Measurements from ENCODE around the gene ARHGAP26.

DNA sequence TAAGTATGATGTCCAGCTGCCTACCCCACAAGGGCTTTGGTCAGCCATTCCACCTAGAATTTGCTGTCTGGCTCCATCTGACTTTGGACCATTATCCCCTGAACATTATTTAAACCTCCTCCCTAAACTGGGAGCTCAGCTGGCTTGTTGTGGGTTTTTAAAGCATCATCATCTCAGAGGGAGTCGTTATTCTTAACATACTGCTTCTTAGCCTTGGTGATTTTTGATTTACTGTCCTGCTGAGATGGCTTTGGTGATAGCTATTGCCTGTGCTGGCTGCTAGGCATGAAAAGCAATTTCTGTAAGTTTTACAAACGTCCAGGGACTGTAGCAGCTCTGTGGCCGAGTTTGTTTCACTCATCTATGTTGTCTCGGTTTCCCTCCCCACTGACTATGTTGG, 377.2 kb downstream of the ARHGAP26 start:
- TF ChIP-seq, protein P1, sequence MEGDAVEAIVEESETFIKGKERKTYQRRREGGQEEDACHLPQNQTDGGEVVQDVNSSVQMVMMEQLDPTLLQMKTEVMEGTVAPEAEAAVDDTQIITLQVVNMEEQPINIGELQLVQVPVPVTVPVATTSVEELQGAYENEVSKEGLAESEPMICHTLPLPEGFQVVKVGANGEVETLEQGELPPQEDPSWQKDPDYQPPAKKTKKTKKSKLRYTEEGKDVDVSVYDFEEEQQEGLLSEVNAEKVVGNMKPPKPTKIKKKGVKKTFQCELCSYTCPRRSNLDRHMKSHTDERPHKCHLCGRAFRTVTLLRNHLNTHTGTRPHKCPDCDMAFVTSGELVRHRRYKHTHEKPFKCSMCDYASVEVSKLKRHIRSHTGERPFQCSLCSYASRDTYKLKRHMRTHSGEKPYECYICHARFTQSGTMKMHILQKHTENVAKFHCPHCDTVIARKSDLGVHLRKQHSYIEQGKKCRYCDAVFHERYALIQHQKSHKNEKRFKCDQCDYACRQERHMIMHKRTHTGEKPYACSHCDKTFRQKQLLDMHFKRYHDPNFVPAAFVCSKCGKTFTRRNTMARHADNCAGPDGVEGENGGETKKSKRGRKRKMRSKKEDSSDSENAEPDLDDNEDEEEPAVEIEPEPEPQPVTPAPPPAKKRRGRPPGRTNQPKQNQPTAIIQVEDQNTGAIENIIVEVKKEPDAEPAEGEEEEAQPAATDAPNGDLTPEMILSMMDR (IDR thresholded peaks at IDR 0.05), result no peak
- TF ChIP-seq POLR2A (IDR thresholded peaks at IDR 0.05), result no peak

Data from lower leg skin (tissue), 3 donors.